Skeletal muscle tissue (tissue), 4 donors: ENCODE data around the gene TBX15. TPM values are rescaled to one million over a fixed set of nuclear protein-coding genes. Genes with fewer than 3 reads are reported as not detected.

ENCODE experiments used
- H3K27ac ChIP-seq: one replicate; pipeline ENCODE4 v1.7.0; 2013; ENCODE audit warnings: mild to moderate bottlenecking, low read depth, low read length, inconsistent platforms
- H3K27me3 ChIP-seq, 3 donors: one replicate each; pipeline ENCODE4 v1.7.0; 2013; ENCODE audit warnings: low read length in 3 of 3; ENCODE audit not compliant: control insufficient read depth in 3 of 3, insufficient read depth in 3 of 3
- H3K36me3 ChIP-seq, 3 donors: one replicate each; pipeline ENCODE4 v1.7.0; 2013; ENCODE audit warnings: low read length in 3 of 3; ENCODE audit not compliant: control insufficient read depth in 3 of 3, insufficient read depth in 3 of 3
- H3K4me1 ChIP-seq, 3 donors: one replicate each; pipeline ENCODE4 v1.7.0; 2013; ENCODE audit warnings: low read length in 3 of 3, mild to moderate bottlenecking in 3 of 3; ENCODE audit not compliant: control insufficient read depth in 3 of 3, insufficient read depth in 3 of 3
- H3K4me3 ChIP-seq, 3 donors: one replicate each; pipeline ENCODE4 v1.7.0; 2013; ENCODE audit warnings: low read length in 3 of 3
- H3K9ac ChIP-seq, 3 donors: one replicate each; pipeline ENCODE4 v1.7.0; 2013; ENCODE audit warnings: low read length in 3 of 3, mild to moderate bottlenecking in 3 of 3, moderate library complexity in 2 of 3, low read depth in 1 of 3
- H3K9me3 ChIP-seq, 3 donors: one replicate each; pipeline ENCODE4 v1.7.0; 2013; ENCODE audit warnings: low read length in 3 of 3; ENCODE audit not compliant: control insufficient read depth in 3 of 3
- total RNA-seq: library from RNA; depleted of rRNA; stranded (reverse); fragments of >200 nt; gene quantifications from one replicate; pipeline ENCODE4 v1.2.3, GENCODE V29; 2014
- donor health status: Osteomylitis.

Gene TBX15
- total RNA-seq, 1 donor from 2014 or later, result 49.6 TPM

- Histone ChIP-seq H3K36me3 (no peaks in the 10 kb centered on the region), H3K9ac (no peak overlapping the region), H3K27me3 (peaks cover 12 to 48% (median 37%) of the 10 kb centered on the region in 3 donors), H3K9me3 (no peaks in the 10 kb centered on the region), H3K27ac (no peak overlapping the region), H3K4me1 (peaks cover 10 to 11% (median 11%) of the 10 kb centered on the region in 3 donors), H3K4me3 (no peak overlapping the region)
Measured at GRCh38 chr1:119003413-119004128, 15.4 kb upstream of the TBX15 start.

- H3K4me3 ChIP-seq, result no peak overlapping the region
Measured at GRCh38 chr1:119002028-119002686, 14.0 kb upstream of the TBX15 start.

GRCh38 chr1:119001181-119002027 lies 13.3 kb upstream of the TBX15 start:
- Histone ChIP-seq H3K27ac (peak overlapping the region; percentile 25), H3K4me3 (peak overlapping the region; percentile 28 to 65 (median 54)), H3K27me3 (peaks cover 3 to 29% (median 27%) of the 10 kb centered on the region in 3 donors), H3K36me3 (no peaks in the 10 kb centered on the region), H3K9me3 (no peaks in the 10 kb centered on the region), H3K9ac (peak overlapping the region in 2 of 3 donors; percentile 40 to 66), H3K4me1 (peaks cover 5 to 7% (median 5%) of the 10 kb centered on the region in 3 donors)

More at GRCh38 chr1:119002028-119002686, 14.0 kb upstream of the TBX15 start:
- H3K4me1 ChIP-seq, result peaks cover 5 to 11% (median 11%) of the 10 kb centered on the region in 3 donors
- no peaks in the 10 kb centered on the region for H3K36me3 ChIP-seq
- H3K27ac ChIP-seq, result peak overlapping the region; percentile 25
- H3K9me3 ChIP-seq, result no peaks in the 10 kb centered on the region
- H3K9ac ChIP-seq, result no peak overlapping the region
- peaks cover 8 to 36% (median 34%) of the 10 kb centered on the region in 3 donors for H3K27me3 ChIP-seq

- peaks cover 3 to 20% (median 18%) of the 10 kb centered on the region in 3 donors for H3K27me3 ChIP-seq
- no peaks in the 10 kb centered on the region for H3K9me3 ChIP-seq
- H3K36me3 ChIP-seq, result no peaks in the 10 kb centered on the region
- H3K4me3 ChIP-seq, result peak overlapping the region; percentile 28 to 65 (median 54)
- peaks cover 2 to 7% (median 5%) of the 10 kb centered on the region in 3 donors for H3K4me1 ChIP-seq
- peak overlapping the region; percentile 20 to 66 (median 40) for H3K9ac ChIP-seq
- H3K27ac ChIP-seq, result peak overlapping the region; percentile 19
Measured at GRCh38 chr1:119000371-119001180, 12.4 kb upstream of the TBX15 start.

- peaks cover 3 to 17% (median 12%) of the 10 kb centered on the region in 3 donors for H3K27me3 ChIP-seq
- no peaks in the 10 kb centered on the region for H3K9me3 ChIP-seq
- H3K4me1 ChIP-seq, result peaks cover 2 to 7% (median 5%) of the 10 kb centered on the region in 3 donors
Measured at GRCh38 chr1:118999348-119000071, 11.4 kb upstream of the TBX15 start.

GRCh38 chr1:118998171-118998570 lies 10.0 kb upstream of the TBX15 start:
- Histone ChIP-seq H3K4me3 (no peak overlapping the region), H3K27ac (no peak overlapping the region), H3K36me3 (no peaks in the 10 kb centered on the region), H3K4me1 (peaks cover 2 to 7% (median 5%) of the 10 kb centered on the region in 3 donors), H3K27me3 (peaks cover 3 to 23% (median 15%) of the 10 kb centered on the region in 3 donors), H3K9me3 (no peaks in the 10 kb centered on the region), H3K9ac (no peak overlapping the region)

More at GRCh38 chr1:118999348-119000071, 11.4 kb upstream of the TBX15 start:
- H3K4me3 ChIP-seq, result no peak overlapping the region
- no peaks in the 10 kb centered on the region for H3K36me3 ChIP-seq
- H3K27ac ChIP-seq, result no peak overlapping the region
- H3K9ac ChIP-seq, result no peak overlapping the region

- Histone ChIP-seq H3K27me3 (peaks cover 6 to 23% (median 16%) of the 10 kb centered on the region in 3 donors), H3K9ac (no peak overlapping the region), H3K27ac (no peak overlapping the region), H3K4me3 (no peak overlapping the region), H3K4me1 (peaks cover 2 to 7% (median 5%) of the 10 kb centered on the region in 3 donors), H3K9me3 (no peaks in the 10 kb centered on the region), H3K36me3 (no peaks in the 10 kb centered on the region)
Measured at GRCh38 chr1:118997225-118997624, 9.1 kb upstream of the TBX15 start.

GRCh38 chr1:118995312-118996016 lies 7.3 kb upstream of the TBX15 start:
- peaks cover 0 to 3% (median 0%) of the 10 kb centered on the region in 3 donors for H3K4me1 ChIP-seq
- H3K9me3 ChIP-seq, result no peaks in the 10 kb centered on the region
- no peaks in the 10 kb centered on the region for H3K36me3 ChIP-seq
- no peak overlapping the region for H3K4me3 ChIP-seq
- H3K27ac ChIP-seq, result no peak overlapping the region
- H3K27me3 ChIP-seq, result peaks cover 10 to 16% (median 12%) of the 10 kb centered on the region in 3 donors
- H3K9ac ChIP-seq, result no peak overlapping the region
